ENCODE data around the gene TSEN34. TPM values are rescaled to one million over a fixed set of nuclear protein-coding genes. Genes with fewer than 3 reads are reported as not detected.

The TSEN34 gene
- total RNA-seq: 82.5 and 151 TPM in 2 replicates

DNA sequence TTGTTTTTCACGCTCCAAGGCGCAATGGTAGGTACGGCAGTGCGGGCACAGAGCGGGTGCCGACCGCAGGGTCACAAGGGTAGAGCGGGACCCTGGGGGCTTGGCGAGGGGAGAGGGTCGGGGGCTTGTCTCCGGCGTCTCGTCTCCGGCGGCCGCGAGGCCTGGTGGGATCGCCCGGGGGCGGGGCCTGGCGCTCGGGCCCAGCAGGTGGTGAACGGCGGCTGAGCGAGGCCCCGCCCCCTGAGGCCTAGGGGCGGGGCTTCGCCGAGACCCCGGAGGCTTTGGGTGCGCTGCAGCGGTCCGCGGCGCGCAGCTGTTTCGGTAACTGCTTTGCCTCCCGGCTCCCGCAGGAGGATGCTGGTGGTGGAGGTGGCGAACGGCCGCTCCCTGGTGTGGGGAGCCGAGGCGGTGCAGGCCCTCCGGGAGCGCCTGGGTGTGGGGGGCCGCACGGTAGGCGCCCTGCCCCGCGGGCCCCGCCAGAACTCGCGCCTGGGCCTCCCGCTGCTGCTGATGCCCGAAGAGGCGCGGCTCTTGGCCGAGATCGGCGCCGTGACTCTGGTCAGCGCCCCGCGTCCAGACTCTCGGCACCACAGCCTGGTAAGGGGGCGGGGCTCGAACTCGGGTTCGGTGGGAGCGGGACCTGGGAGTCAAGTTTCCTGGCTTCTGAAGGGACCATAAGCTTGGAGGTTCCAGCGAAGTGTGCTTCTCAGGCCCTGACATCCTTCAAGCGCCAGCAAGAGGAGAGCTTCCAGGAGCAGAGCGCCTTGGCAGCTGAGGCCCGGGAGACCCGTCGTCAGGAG lies at the start of gene TSEN34:
Gene TSEN34, plus strand, starts transcription at position 298 of the 800 bp plus-strand sequence. Its CDS starts 57 bp downstream, at position 355.
- DNase-seq (ENCODE audit: low read depth): no peak

DNA sequence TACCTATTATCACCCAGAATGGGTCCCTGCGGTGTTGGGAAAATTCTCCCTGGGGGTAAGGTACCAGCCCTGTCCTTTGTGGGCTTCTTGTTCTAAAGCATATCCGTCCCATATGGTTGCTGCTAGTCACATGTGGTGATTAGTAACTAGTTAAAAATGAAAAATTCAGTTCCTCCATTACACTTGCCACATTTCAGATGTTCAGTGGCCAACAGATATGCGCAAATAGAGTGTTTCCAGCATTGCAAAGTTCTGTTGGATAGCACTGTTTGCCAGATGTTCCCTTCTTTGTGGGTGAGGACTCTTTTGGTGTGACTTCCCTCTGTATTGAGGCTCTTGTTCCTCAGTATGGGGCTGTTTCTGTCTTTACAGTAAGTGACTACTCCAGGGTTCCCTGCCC lies 49.8 kb upstream of the TSEN34 start:
- DNase-seq (ENCODE audit: low read depth): no peak

DNA sequence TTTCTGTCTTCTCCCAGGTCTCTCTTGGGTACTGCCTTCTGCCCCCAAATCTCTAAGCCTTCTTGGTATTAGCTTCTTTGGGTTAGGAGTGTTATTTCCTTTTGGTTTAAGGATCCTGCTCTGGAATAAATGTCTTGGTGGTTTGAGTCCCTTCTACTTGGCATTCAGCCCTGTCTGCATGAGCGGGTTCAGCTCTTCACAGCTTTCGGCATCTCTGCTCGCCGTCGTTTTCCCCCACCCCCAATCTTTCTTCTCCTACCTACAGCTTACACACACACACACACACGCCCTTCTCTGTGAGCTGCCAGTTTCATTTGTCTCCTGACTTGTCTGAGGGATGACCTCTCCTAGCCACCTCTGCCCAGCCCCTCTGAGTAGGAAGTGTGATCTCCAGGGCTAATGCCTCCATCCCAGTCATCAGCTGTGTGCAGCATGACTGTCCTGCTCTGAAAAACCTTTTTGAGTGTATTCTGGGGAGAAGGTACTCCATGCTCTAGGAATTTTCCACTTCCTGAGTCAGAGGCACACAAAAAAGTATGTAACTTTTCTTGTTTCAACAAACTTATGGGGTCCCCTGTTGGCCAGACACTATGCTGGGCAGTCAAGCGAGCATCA lies 48.8 kb upstream of the TSEN34 start:
- DNase-seq (ENCODE audit: low read depth): no peak

DNA sequence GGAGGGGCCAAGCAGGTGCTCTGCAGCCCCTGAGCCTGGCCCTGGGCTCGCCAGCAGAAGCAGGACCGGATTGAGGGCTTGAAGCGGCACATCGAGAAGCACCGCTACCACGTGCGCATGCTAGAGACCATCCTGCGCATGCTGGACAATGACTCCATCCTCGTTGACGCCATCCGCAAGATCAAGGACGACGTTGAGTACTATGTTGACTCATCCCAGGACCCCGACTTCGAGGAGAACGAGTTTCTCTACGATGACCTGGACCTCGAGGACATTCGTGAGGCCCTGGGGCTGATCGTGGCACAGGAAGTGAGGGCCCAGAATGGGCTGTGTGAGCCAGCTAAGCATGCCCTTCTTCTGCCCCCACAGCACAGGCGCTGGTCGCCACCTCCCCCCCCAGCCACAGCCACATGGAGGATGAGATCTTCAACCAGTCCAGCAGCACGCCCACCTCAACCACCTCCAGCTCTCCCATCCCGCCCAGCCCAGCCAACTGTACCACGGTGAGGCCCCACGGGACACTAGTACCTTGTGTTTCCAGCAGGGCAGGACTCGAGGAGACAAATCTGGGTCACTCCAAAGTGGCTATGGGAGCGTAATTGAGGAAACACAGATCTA lies 45.5 kb upstream of the TSEN34 start:
- no peak for DNase-seq (ENCODE audit: low read depth)

GRCh38 chr19:54147676-54148075 lies 43.4 kb upstream of the TSEN34 start:
- DNase-seq (ENCODE audit: low read depth): no peak

- DNase-seq (ENCODE audit: low read depth): no peak
These were observed 43.0 kb upstream of the TSEN34 start for GRCh38 chr19:54148158-54148557.

DNA sequence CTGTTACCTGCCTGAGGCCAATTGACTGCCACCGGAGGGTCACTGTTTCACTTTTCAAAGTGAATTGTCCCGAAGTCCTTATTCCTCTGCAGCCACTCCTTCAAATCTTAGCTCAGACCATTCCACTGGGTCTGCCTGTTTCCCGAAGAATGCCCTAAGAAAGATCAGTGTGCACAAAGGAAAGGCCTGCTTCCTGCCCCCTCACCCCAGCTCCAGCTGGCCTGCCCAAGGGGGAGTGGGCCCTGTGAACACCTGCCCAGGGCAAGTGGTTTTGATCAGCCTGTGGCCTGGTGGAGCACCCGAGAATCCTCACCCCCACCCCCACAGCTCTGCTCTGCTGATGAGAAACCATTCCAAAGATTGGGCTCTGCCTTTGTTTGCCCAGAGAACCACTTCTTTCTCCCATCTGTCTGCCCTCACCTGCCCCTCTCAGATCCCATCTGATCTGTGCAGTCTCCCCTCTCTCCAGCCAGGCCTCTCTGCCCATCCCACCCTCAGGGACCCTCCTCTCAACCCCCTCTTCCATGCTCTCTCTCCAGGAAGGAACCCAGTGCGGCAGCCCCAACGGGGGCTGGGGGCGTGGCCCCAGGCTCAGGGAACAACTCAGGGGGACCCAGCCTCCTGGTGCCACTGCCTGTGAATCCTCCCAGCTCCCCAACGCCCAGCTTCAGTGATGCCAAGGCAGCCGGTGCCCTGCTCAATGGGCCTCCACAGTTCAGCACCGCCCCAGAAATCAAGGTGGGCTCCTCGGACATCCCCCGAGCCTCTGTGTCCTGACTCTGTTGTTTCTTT lies 41.9 kb upstream of the TSEN34 start:
- DNase-seq (ENCODE audit: low read depth): no peak

GRCh38 chr19:54151362-54152035 lies 39.6 kb upstream of the TSEN34 start:
- DNase-seq (ENCODE audit: low read depth): no peak

- DNase-seq (ENCODE audit: low read depth): no peak
These were observed 38.8 kb upstream of the TSEN34 start for GRCh38 chr19:54152267-54152666.

DNA sequence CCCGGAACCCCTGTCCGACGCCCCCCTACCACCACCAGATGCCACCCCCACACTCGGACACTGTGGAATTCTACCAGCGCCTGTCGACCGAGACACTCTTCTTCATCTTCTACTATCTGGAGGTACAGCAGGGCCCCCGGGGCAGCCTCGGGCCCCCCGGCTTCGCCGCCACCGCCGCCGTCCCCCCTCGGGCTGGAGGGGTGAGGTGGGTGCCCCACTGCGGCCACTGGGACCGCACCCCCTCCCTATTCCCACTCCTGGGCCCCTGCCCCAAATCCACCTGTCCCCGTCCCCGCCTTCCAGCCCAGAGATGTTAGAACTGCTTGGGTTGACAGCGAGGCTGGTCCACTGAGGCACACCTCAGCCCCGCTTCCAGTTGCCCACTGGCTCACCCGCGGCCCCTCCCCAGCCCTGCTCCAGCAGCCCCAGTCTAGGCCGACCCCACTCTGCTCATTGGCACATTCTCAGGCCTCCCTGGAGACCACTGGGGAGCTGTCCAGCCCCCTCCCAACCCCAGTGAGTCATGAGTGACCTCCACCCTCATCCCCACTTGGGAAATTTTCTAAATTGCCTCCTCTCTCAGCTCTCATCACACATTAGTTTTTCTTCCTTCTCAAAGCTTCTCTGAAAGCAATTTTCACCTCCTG lies 38.1 kb upstream of the TSEN34 start:
- DNase-seq (ENCODE audit: low read depth): no peak

DNA sequence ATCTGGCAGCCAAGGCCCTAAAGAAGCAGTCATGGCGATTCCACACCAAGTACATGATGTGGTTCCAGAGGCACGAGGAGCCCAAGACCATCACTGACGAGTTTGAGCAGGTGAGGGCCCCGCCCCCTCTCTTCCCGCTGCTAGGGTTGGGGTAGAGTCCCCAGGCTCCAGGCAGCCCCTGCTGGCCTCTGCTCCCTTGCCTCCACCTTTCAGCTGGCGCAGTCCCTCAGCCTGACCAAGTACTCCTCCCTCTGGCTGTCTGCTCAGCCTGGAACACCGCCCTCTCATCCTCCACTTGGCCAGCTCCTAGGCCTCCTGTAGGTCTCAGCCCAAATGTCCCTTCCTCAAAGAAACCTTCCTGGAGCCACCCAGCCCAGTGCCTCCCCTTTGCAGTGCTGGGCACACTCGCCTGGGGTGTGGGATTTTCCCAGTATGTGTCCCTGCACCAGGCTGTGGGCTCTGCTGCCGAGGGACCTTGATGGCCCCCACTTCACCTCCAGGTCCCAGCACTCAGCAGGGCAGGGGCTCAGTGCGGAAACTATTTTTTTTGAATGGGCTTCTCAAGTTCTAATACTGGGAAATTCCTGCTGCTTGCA lies 37.3 kb upstream of the TSEN34 start:
- no peak for DNase-seq (ENCODE audit: low read depth)

GRCh38 chr19:54154603-54155345 lies 36.3 kb upstream of the TSEN34 start:
- DNase-seq (ENCODE audit: low read depth): no peak

GRCh38 chr19:54155694-54156093 lies 35.4 kb upstream of the TSEN34 start:
- DNase-seq (ENCODE audit: low read depth): no peak

DNA sequence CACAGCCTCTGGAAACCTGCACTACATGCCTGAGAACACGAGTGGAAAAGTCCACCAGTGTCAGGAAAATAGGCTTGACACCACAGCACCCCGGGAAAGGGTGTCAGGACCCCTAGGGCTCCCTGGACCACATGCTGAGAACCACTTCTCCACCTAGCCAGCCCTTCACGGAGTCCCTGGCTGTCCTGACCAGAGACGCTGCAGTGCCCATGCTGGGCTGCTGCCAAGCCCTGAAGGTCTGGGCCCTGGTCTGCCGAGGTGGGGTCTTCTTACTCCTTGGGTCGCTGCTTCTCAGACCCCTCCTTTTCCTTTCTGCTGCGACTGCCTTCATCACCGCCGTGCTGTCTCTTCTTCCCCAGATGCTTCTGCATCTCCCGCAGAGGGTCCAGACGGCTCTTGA lies 34.6 kb upstream of the TSEN34 start:
- no peak for DNase-seq (ENCODE audit: low read depth)

- DNase-seq (ENCODE audit: low read depth): no peak
These were observed 34.2 kb upstream of the TSEN34 start for GRCh38 chr19:54156953-54157352.

- DNase-seq (ENCODE audit: low read depth): no peak
These were observed 32.2 kb upstream of the TSEN34 start for GRCh38 chr19:54158812-54159351.

GRCh38 chr19:54159352-54160181 lies 31.5 kb upstream of the TSEN34 start, which contains the start of gene LENG1:
Gene LENG1 (minus strand): TSS chr19:54159721. CDS start chr19:54159695, 26 bp downstream.
- peak; percentile 100 for DNase-seq (ENCODE audit: low read depth)

DNA sequence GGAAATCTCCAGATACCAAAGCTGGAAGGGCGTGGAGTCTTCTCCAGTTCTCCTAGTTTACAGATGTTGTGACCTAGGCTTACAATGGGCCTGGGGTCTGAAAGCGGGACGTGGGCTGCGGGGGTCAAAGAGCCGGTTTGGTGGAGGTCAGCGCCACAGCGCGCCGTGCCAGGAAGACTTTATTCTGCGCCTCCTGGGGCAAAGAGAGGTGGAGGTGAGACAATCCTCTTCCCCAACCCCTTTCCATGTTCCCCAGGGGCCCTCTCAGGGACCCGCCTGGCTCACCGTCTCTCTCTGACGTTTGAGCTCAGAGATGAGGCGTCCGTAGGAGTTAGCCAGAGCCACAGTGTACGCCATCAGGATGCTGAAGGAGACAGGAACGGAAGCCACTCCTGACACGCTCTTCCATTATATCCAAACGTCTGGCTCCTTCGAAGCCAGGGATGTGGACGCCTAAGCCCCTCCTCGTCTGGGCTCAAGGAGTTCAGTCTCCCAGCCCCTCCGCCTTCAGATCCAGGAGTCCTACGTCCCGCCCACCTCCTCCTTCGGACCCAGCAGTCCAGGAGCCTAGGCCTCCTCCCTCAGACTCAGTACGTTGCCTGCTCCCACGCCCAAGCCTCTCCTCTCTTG lies 30.8 kb upstream of the TSEN34 start:
- no peak for DNase-seq (ENCODE audit: low read depth)

Measured in renal cortical epithelial cell (primary cell).